ENCODE results near the gene SLC44A5. TPM values are rescaled to one million over a fixed set of nuclear protein-coding genes. Genes with fewer than 3 reads are reported as not detected.

Gene SLC44A5
- total and polyA plus RNA-seq, 4 donors: 0.13 to 1.1 (median 0.22) TPM

DNA sequence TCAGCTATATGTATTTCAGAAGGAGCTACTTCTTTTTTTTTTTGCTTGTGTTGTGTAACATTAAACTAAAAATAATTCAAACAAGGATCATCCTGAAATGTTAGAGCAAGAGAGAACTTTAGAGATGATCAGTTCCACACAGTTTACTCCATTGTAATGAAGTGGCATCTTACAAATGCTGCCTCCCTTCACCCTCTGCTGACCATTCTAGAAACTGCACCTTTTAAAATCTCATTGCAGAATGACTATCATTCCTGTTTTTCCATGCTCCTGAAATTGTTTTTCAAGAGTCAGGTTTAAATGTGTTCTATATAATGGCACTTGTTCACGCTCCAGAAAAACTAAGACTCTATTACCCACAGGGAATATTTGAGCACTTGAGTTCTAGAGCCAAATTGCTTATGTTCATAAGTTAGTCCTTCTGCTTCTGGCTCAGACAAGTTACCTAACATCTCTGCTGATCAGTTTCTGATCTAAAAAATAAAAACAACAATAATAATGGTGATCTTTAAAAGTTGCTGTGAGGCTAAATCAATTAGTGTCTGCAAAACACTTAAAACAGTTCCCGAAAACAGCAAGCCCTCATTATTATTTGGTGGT is 21.5 kb upstream of the SLC44A5 start:
- Histone ChIP-seq H3K4me3 (ENCODE audit: low read depth in 1 of 3, low read length in 3 of 3) (no peak overlapping the region), H3K4me1 (ENCODE audit: control insufficient read depth in 4 of 4, insufficient read depth in 4 of 4, low read length in 3 of 4) (no peaks in the 10 kb centered on the region), H3K36me3 (ENCODE audit: control insufficient read depth in 4 of 4, insufficient read depth in 3 of 4, low read depth in 1 of 4, low read length in 3 of 4) (no peaks in the 10 kb centered on the region), H3K9ac (ENCODE audit: low read depth in 1 of 2, low read length in 2 of 2) (no peak overlapping the region), H3K27me3 (ENCODE audit: control insufficient read depth in 4 of 4, insufficient read depth in 4 of 4, low read length in 3 of 4) (no peaks in the 10 kb centered on the region), H3K27ac (ENCODE audit: low read depth in 1 of 2, low read length in 2 of 2) (no peak overlapping the region), H3K9me3 (ENCODE audit: control insufficient read depth in 4 of 4, low read length in 3 of 4) (no peaks in the 10 kb centered on the region)
- DNase-seq (ENCODE audit: low spot score): no peak
- TF ChIP-seq SP1 (IDR thresholded peaks at IDR 0.05) (no peak), GABPA (IDR thresholded peaks at IDR 0.05 in 1 of 2, conservative IDR thresholded peaks at IDR 0.05 in 1 of 2) (no peak), JUND (IDR thresholded peaks at IDR 0.05) (no peak), YY1 (IDR thresholded peaks at IDR 0.05) (peak; percentile 15), RAD21 (IDR thresholded peaks at IDR 0.05) (peak; percentile 91 to 92), FOXA1 (IDR thresholded peaks at IDR 0.05) (no peak)
- TF ChIP-seq, protein P1, sequence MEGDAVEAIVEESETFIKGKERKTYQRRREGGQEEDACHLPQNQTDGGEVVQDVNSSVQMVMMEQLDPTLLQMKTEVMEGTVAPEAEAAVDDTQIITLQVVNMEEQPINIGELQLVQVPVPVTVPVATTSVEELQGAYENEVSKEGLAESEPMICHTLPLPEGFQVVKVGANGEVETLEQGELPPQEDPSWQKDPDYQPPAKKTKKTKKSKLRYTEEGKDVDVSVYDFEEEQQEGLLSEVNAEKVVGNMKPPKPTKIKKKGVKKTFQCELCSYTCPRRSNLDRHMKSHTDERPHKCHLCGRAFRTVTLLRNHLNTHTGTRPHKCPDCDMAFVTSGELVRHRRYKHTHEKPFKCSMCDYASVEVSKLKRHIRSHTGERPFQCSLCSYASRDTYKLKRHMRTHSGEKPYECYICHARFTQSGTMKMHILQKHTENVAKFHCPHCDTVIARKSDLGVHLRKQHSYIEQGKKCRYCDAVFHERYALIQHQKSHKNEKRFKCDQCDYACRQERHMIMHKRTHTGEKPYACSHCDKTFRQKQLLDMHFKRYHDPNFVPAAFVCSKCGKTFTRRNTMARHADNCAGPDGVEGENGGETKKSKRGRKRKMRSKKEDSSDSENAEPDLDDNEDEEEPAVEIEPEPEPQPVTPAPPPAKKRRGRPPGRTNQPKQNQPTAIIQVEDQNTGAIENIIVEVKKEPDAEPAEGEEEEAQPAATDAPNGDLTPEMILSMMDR (IDR thresholded peaks at IDR 0.05; ENCODE audit: low read depth, low read length, missing input control): peak; percentile 70
- WGBS: 36% methylated on average over 2 of the region's 2 CpGs

DNA sequence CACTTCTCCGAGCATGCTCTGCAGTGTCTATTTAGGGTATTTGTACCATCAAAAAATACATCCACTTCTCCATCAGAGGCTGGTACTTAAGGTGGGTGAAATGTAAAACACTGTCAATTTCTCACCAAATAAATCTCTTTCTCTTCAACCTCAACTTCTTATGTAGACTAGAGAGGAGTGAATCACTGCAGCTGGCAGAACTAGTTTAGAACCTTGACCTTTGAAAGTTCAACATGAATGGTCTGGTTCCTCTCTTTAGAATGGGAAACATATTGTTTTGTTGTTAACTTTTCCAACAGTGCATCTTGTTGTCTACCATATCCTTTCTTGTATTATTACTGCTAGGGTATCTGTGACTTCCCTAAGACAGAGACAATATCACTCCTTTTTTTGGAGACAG is 20.1 kb upstream of the SLC44A5 start:
- Histone ChIP-seq H3K36me3 (ENCODE audit: control insufficient read depth in 4 of 4, insufficient read depth in 3 of 4, low read depth in 1 of 4, low read length in 3 of 4) (no peaks in the 10 kb centered on the region), H3K4me3 (ENCODE audit: low read depth in 1 of 3, low read length in 3 of 3) (no peak overlapping the region)

More for the DNA sequence above, 20.1 kb upstream of the SLC44A5 start:
- Histone ChIP-seq H3K27me3 (ENCODE audit: control insufficient read depth in 4 of 4, insufficient read depth in 4 of 4, low read length in 3 of 4) (peaks cover 0 to 2% (median 0%) of the 10 kb centered on the region in 4 donors), H3K27ac (ENCODE audit: low read depth in 1 of 2, low read length in 2 of 2) (no peak overlapping the region), H3K9me3 (ENCODE audit: control insufficient read depth in 4 of 4, low read length in 3 of 4) (no peaks in the 10 kb centered on the region), H3K9ac (ENCODE audit: low read depth in 1 of 2, low read length in 2 of 2) (no peak overlapping the region), H3K4me1 (ENCODE audit: control insufficient read depth in 4 of 4, insufficient read depth in 4 of 4, low read length in 3 of 4) (no peaks in the 10 kb centered on the region)
- WGBS: 80% methylated on average over 1 of the region's 1 CpG
- DNase-seq (ENCODE audit: low spot score): no peak
- TF ChIP-seq HNF4A (conservative IDR thresholded peaks at IDR 0.05): no peak
- TF ChIP-seq, protein P2, sequence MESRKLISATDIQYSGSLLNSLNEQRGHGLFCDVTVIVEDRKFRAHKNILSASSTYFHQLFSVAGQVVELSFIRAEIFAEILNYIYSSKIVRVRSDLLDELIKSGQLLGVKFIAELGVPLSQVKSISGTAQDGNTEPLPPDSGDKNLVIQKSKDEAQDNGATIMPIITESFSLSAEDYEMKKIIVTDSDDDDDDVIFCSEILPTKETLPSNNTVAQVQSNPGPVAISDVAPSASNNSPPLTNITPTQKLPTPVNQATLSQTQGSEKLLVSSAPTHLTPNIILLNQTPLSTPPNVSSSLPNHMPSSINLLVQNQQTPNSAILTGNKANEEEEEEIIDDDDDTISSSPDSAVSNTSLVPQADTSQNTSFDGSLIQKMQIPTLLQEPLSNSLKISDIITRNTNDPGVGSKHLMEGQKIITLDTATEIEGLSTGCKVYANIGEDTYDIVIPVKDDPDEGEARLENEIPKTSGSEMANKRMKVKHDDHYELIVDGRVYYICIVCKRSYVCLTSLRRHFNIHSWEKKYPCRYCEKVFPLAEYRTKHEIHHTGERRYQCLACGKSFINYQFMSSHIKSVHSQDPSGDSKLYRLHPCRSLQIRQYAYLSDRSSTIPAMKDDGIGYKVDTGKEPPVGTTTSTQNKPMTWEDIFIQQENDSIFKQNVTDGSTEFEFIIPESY (IDR thresholded peaks at IDR 0.05): no peak
- TF ChIP-seq, protein P3, sequence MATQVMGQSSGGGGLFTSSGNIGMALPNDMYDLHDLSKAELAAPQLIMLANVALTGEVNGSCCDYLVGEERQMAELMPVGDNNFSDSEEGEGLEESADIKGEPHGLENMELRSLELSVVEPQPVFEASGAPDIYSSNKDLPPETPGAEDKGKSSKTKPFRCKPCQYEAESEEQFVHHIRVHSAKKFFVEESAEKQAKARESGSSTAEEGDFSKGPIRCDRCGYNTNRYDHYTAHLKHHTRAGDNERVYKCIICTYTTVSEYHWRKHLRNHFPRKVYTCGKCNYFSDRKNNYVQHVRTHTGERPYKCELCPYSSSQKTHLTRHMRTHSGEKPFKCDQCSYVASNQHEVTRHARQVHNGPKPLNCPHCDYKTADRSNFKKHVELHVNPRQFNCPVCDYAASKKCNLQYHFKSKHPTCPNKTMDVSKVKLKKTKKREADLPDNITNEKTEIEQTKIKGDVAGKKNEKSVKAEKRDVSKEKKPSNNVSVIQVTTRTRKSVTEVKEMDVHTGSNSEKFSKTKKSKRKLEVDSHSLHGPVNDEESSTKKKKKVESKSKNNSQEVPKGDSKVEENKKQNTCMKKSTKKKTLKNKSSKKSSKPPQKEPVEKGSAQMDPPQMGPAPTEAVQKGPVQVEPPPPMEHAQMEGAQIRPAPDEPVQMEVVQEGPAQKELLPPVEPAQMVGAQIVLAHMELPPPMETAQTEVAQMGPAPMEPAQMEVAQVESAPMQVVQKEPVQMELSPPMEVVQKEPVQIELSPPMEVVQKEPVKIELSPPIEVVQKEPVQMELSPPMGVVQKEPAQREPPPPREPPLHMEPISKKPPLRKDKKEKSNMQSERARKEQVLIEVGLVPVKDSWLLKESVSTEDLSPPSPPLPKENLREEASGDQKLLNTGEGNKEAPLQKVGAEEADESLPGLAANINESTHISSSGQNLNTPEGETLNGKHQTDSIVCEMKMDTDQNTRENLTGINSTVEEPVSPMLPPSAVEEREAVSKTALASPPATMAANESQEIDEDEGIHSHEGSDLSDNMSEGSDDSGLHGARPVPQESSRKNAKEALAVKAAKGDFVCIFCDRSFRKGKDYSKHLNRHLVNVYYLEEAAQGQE (IDR thresholded peaks at IDR 0.05): no peak
- TF ChIP-seq RXRA (IDR thresholded peaks at IDR 0.05): no peak
- TF ChIP-seq, protein P4, sequence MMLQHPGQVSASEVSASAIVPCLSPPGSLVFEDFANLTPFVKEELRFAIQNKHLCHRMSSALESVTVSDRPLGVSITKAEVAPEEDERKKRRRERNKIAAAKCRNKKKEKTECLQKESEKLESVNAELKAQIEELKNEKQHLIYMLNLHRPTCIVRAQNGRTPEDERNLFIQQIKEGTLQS (IDR thresholded peaks at IDR 0.05): no peak
- TF ChIP-seq YY1 (IDR thresholded peaks at IDR 0.05): no peak
- TF ChIP-seq, protein P5, sequence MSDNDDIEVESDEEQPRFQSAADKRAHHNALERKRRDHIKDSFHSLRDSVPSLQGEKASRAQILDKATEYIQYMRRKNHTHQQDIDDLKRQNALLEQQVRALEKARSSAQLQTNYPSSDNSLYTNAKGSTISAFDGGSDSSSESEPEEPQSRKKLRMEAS (IDR thresholded peaks at IDR 0.05): no peak
- TF ChIP-seq JUND (IDR thresholded peaks at IDR 0.05): no peak
- no peak for TF ChIP-seq GABPA (IDR thresholded peaks at IDR 0.05 in 1 of 2, conservative IDR thresholded peaks at IDR 0.05 in 1 of 2)
- no peak for TF ChIP-seq RAD21 (IDR thresholded peaks at IDR 0.05)
- no peak for TF ChIP-seq HNF4G (IDR thresholded peaks at IDR 0.05)
- no peak for TF ChIP-seq NR2F2 (IDR thresholded peaks at IDR 0.05)
- no peak for TF ChIP-seq FOXA1 (IDR thresholded peaks at IDR 0.05)
- no peak for TF ChIP-seq TAF1 (conservative IDR thresholded peaks at IDR 0.05)
- TF ChIP-seq FOXA2 (IDR thresholded peaks at IDR 0.05): no peak
